Loucy (cell line): ENCODE data around the gene CADM1.

Source experiments
- CTCF ChIP-seq: fragments of 200-600 bp; sonication (generic); conservative IDR thresholded peaks from 2 replicates; pipeline ENCODE4 v1.5.1; 2014; ENCODE audit warnings: mild to moderate bottlenecking, antibody characterized with exemption, low read length
- EZH2phosphoT487 ChIP-seq: fragments of 200-600 bp; IDR thresholded peaks from 2 replicates; pipeline ENCODE4 v1.6.1; 2018; ENCODE audit warnings: antibody characterized with exemption, mild to moderate bottlenecking, moderate library complexity, borderline replicate concordance

- TF ChIP-seq CTCF: no peak
- no peak for TF ChIP-seq EZH2phosphoT487
These were observed 318.7 kb downstream of the CADM1 start for GRCh38 chr11:115185507-115185906.
